Lung (tissue), 12 donors: ENCODE results near the gene MLLT3. TPM values are rescaled to one million over a fixed set of nuclear protein-coding genes. Genes with fewer than 3 reads are reported as not detected.

Source experiments
- ATAC-seq: fragments of 200-7000 bp; cut with Tn5 transposase; one replicate; pipeline ENCODE4 v1.9.1; 2020; ENCODE audit warnings: moderate number of reproducible peaks; ENCODE audit not compliant: insufficient read depth, low FRiP score
- DNase-seq, 3 donors: peaks; one replicate each; pipeline ENCODE4 v3.0.0-alpha.2; 2013 to 2017
- H3K27ac ChIP-seq, 2 donors: one replicate each; pipeline ENCODE4 v1.5.1; 2013; ENCODE audit warnings: mild to moderate bottlenecking in 2 of 2, moderate library complexity in 2 of 2, control low read depth in 1 of 2, inconsistent platforms in 1 of 2, low read depth in 1 of 2, low read length in 1 of 2
- H3K27me3 ChIP-seq, 3 donors: one replicate each; pipeline ENCODE4 v1.5.1; 2013; ENCODE audit warnings: low read length in 2 of 3; ENCODE audit not compliant: control insufficient read depth in 3 of 3, insufficient read depth in 3 of 3
- H3K36me3 ChIP-seq, 4 donors: one replicate each; pipeline ENCODE4 v1.5.1; 2013; ENCODE audit warnings: low read length in 4 of 4, mild to moderate bottlenecking in 1 of 4, moderate library complexity in 1 of 4; ENCODE audit not compliant: control insufficient read depth in 4 of 4, insufficient read depth in 4 of 4
- H3K4me1 ChIP-seq, 5 donors: one replicate each; pipeline ENCODE4 v1.5.1; 2013; ENCODE audit warnings: low read length in 5 of 5, mild to moderate bottlenecking in 2 of 5, moderate library complexity in 1 of 5; ENCODE audit not compliant: control insufficient read depth in 5 of 5, insufficient read depth in 5 of 5
- H3K4me3 ChIP-seq: one replicate; pipeline ENCODE4 v1.5.1; 2013; ENCODE audit warnings: mild to moderate bottlenecking, control low read depth, moderate library complexity
- H3K9ac ChIP-seq, 2 donors: one replicate each; pipeline ENCODE4 v1.5.1; 2013; ENCODE audit warnings: low read length in 2 of 2, control low read depth in 1 of 2; ENCODE audit not compliant: insufficient read depth in 1 of 2
- H3K9me3 ChIP-seq, 4 donors: one replicate each; pipeline ENCODE4 v1.5.1; 2013; ENCODE audit warnings: low read length in 3 of 4, mild to moderate bottlenecking in 1 of 4, moderate library complexity in 1 of 4; ENCODE audit not compliant: control insufficient read depth in 4 of 4, insufficient read depth in 3 of 4
- WGBS, 2 donors: extraction: QIAGEN DNeasy Blood & Tissue Kit; methylation state at CpG; one replicate each; pipeline ENCODE4 v1.1.7; 2013; 5-methylcytosine and 5-hydroxymethylcytosine counted together
- polyA plus RNA-seq, 2 donors: library from polyadenylated mRNA; stranded (reverse); fragments of 200-250 nt; gene quantifications; one replicate each; pipeline ENCODE4 v1.2.1, GENCODE V29; 2013
- total RNA-seq, 2 donors: library from RNA; depleted of rRNA in 1 of 2; stranded (reverse); fragments of >200 nt in 1 of 2; gene quantifications; one replicate each; pipeline ENCODE4 v1.2.1, GENCODE V29; 2014 to 2021
- TF ChIP-seq, protein P1 (sequence below): IDR thresholded peaks from 2 replicates; pipeline ENCODE4 v1.5.1; 2012; ENCODE audit warnings: mild to moderate bottlenecking; ENCODE audit errors: control extremely low read depth, extremely low read depth
- donor health status: control.
- donor health status: control.
- donor health status: Bipolar disorder and iron deficiency.
- donor health status: healthy.
- donor health status: DM: yes; HTN: yes; CAD: no.

MLLT3 gene
- total and polyA plus RNA-seq, 4 donors: 7.1 to 43.1 (median 13.7) TPM

GRCh38 chr9:20557285-20557684 is 65.0 kb downstream of the MLLT3 start:
- Histone ChIP-seq H3K4me1 (peaks cover 3 to 24% (median 17%) of the 10 kb centered on the region in 5 donors), H3K9me3 (no peaks in the 10 kb centered on the region), H3K4me3 (no peak overlapping the region), H3K9ac (no peak overlapping the region), H3K27ac (no peak overlapping the region), H3K36me3 (no peaks in the 10 kb centered on the region), H3K27me3 (no peaks in the 10 kb centered on the region)
- ATAC-seq (no peak), DNase-seq (no peak)
- TF ChIP-seq, protein P1, sequence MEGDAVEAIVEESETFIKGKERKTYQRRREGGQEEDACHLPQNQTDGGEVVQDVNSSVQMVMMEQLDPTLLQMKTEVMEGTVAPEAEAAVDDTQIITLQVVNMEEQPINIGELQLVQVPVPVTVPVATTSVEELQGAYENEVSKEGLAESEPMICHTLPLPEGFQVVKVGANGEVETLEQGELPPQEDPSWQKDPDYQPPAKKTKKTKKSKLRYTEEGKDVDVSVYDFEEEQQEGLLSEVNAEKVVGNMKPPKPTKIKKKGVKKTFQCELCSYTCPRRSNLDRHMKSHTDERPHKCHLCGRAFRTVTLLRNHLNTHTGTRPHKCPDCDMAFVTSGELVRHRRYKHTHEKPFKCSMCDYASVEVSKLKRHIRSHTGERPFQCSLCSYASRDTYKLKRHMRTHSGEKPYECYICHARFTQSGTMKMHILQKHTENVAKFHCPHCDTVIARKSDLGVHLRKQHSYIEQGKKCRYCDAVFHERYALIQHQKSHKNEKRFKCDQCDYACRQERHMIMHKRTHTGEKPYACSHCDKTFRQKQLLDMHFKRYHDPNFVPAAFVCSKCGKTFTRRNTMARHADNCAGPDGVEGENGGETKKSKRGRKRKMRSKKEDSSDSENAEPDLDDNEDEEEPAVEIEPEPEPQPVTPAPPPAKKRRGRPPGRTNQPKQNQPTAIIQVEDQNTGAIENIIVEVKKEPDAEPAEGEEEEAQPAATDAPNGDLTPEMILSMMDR: no peak
- 89 to 94% methylated on average over 1 of the region's 1 CpG for WGBS, 2 donors

DNA sequence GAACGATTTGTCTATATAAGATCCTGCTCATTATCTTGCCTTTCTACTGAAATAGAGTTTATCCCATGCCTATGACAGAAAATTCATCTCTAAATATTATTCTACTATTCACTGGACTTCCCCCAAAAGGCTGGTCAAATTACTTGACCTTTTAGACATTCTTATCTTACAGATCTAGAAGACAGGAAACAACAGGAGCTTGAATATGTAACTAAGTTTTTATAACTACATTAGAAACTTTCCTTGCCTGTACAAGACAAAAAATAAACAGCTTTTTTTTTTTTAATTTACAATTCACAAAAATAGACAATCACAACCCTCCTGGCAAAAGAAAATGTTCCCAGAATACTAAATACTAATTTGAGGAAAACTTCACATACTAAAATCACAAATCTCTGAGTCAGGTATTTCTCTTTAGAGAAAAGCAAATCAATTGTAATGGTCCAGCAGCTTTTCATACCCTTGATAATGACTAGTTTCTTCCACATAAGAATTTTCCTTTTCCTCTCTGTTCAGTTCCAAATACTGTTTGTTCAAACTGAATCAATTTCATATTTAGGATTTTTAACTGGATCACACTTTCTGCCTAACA is 68.6 kb downstream of the MLLT3 start:
- Histone ChIP-seq H3K9me3 (no peaks in the 10 kb centered on the region), H3K4me3 (no peak overlapping the region), H3K27ac (no peak overlapping the region), H3K27me3 (no peaks in the 10 kb centered on the region), H3K4me1 (peaks cover 2 to 19% (median 8%) of the 10 kb centered on the region in 5 donors), H3K36me3 (no peaks in the 10 kb centered on the region), H3K9ac (no peak overlapping the region)
- DNase-seq (no peak), ATAC-seq (no peak)
- TF ChIP-seq, protein P1: no peak
- 18 to 60% methylated on average over 1 of the region's 1 CpG for WGBS, 2 donors

- Histone ChIP-seq H3K27ac (no peak overlapping the region), H3K9ac (no peak overlapping the region), H3K36me3 (no peaks in the 10 kb centered on the region), H3K4me1 (peaks cover 0 to 16% (median 8%) of the 10 kb centered on the region in 5 donors), H3K4me3 (no peak overlapping the region), H3K27me3 (no peaks in the 10 kb centered on the region), H3K9me3 (no peaks in the 10 kb centered on the region)
- DNase-seq (peak in 2 of 3 donors; percentile 14 to 21), ATAC-seq (no peak)
- 60 to 72% methylated on average over 3 of the region's 3 CpGs for WGBS, 2 donors
- TF ChIP-seq, protein P1: no peak
These were observed 69.3 kb downstream of the MLLT3 start for GRCh38 chr9:20552874-20553557.
